SU-DHL-6 (cell line): ENCODE data around the gene AGAP1.

Source experiments
- CTCF ChIP-seq: fragments of 200-600 bp; sonication (generic); IDR thresholded peaks from one replicate; pipeline ENCODE4 v1.5.1; 2017; ENCODE audit warnings: antibody characterized with exemption, mild to moderate bottlenecking, low read length, moderate library complexity; ENCODE audit not compliant: insufficient read depth, poor library complexity, severe bottlenecking
- EZH2phosphoT487 ChIP-seq: fragments of 200-600 bp; sonication (generic), shearing (Covaris generic); conservative IDR thresholded peaks from 2 replicates; pipeline ENCODE4 v1.6.1; 2018; ENCODE audit warnings: mild to moderate bottlenecking, antibody characterized with exemption, low read length, moderate library complexity, mixed read lengths

GRCh38 chr2:236080412-236080811, 586.6 kb downstream of the AGAP1 start:
- no peak for TF ChIP-seq CTCF
- no peak for TF ChIP-seq EZH2phosphoT487
